ENCODE results near the gene BATF. TPM values are rescaled to one million over a fixed set of nuclear protein-coding genes. Genes with fewer than 3 reads are reported as not detected.

BATF gene
- total RNA-seq, 4 donors from 2014 or later, result 2.7 TPM; not detected in 2

DNA sequence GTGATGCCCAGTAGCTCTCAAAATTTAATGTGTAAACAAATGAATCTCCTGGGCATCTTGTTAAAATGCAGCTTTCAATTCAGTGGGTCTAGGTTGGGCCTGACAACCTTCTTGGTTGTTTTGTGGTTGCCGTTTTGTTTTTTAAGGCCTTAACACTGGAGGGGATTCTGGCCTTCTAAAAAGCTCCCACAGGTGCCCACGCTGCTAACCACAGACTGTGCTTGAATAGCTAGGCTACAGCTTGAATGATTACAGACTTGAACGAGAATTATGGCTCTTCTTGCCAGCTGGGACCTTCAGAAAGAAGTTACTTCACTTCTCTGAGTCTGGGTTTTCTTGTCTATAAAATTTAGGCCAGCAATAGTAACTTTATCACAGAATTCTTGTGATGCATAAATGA is 54.8 kb downstream of the BATF start:
- in situ Hi-C loops (cut with MboI; ENCODE audit: low pct_ligation_motif_present in 1 of 4, low pct_unique_long_range_greater_than_20kb in 1 of 4, low sequenced_read_pairs in 3 of 4) (loop anchor here in 3 of 4 donors (5.0 kb wide), 1 partner anchor 75 kb away; no protein-coding TSS in a partner anchor), intact Hi-C loops (cut with DNase I; ENCODE audit: low total_unique reads) (no loop called here)
- DNase-seq, result no peak
- Histone ChIP-seq H3K4me3 (no peak overlapping the region), H3K4me1 (peaks cover 0 to 33% (median 23%) of the 10 kb centered on the region in 4 donors), H3K36me3 (no peaks in the 10 kb centered on the region), H3K9me3 (no peaks in the 10 kb centered on the region), H3K27me3 (no peaks in the 10 kb centered on the region), H3K27ac (peak overlapping the region in 1 of 4 donors; percentile 4)
- TF ChIP-seq POLR2AphosphoS5 (IDR thresholded peaks at IDR 0.05) (no peak), POLR2A (IDR thresholded peaks at IDR 0.05) (no peak), CTCF (IDR thresholded peaks at IDR 0.05) (no peak), EP300 (IDR thresholded peaks at IDR 0.05; ENCODE audit: low read depth) (no peak)
- 56 to 62% methylated on average over 3 of the region's 3 CpGs for WGBS, 2 donors (ENCODE audit: low coverage in 1 of 2)

GRCh38 chr14:75577729-75578101 is 55.4 kb downstream of the BATF start:
- TF ChIP-seq CTCF (IDR thresholded peaks at IDR 0.05) (peak; percentile 68 to 82 (median 72)), POLR2AphosphoS5 (IDR thresholded peaks at IDR 0.05) (no peak)
- H3K36me3 ChIP-seq, result no peaks in the 10 kb centered on the region
- WGBS, 2 donors (ENCODE audit: low coverage in 1 of 2), result 0% methylated on average over 3 to 16 of the region's 16 CpGs
- intact Hi-C loops (cut with DNase I; ENCODE audit: low total_unique reads) (loop anchor here (2.0 kb wide), 1 partner anchor 77 kb away; no protein-coding TSS in a partner anchor), in situ Hi-C loops (cut with MboI; ENCODE audit: low pct_ligation_motif_present in 1 of 4, low pct_unique_long_range_greater_than_20kb in 1 of 4, low sequenced_read_pairs in 3 of 4) (loop anchor here in 3 of 4 donors (5.0 kb wide), 1 partner anchor 75 kb away; no protein-coding TSS in a partner anchor)
- H3K4me1 ChIP-seq, result peaks cover 0 to 33% (median 23%) of the 10 kb centered on the region in 4 donors
- peak overlapping the region; percentile 37 to 70 (median 47) for H3K4me3 ChIP-seq
- H3K27ac ChIP-seq, result peak overlapping the region; percentile 83 to 89 (median 88)
- H3K9me3 ChIP-seq, result no peaks in the 10 kb centered on the region
- no peaks in the 10 kb centered on the region for H3K27me3 ChIP-seq
- DNase-seq, result peak; percentile 90

GRCh38 chr14:75578102-75578785 is 56.0 kb downstream of the BATF start, which contains the start of gene FLVCR2:
Gene FLVCR2 (plus strand): TSS chr14:75578620. CDS start chr14:75578973, 353 bp downstream.
- Histone ChIP-seq H3K36me3 (no peaks in the 10 kb centered on the region), H3K9me3 (no peaks in the 10 kb centered on the region), H3K4me3 (peak within 1 kb of the TSS; percentile 43 to 70 (median 47)), H3K27ac (peak within 1 kb of the TSS; percentile 83 to 89 (median 88)), H3K4me1 (peaks cover 0 to 33% (median 23%) of the 10 kb centered on the region in 4 donors), H3K27me3 (no peaks in the 10 kb centered on the region)
- DNase-seq, result peak; percentile 91
- peak; percentile 75 to 88 (median 83) for TF ChIP-seq POLR2AphosphoS5 (IDR thresholded peaks at IDR 0.05)
- no peak for TF ChIP-seq EP300 (IDR thresholded peaks at IDR 0.05; ENCODE audit: low read depth)
- no peak for TF ChIP-seq CTCF (IDR thresholded peaks at IDR 0.05)
- TF ChIP-seq POLR2A (IDR thresholded peaks at IDR 0.05), result peak; percentile 76
- 0% methylated on average over 35 of the region's 49 CpGs; no CpG with 5 or more reads in 1 of the 2 donors for WGBS, 2 donors (ENCODE audit: low coverage in 1 of 2)
- intact Hi-C loops (cut with DNase I; ENCODE audit: low total_unique reads) (loop anchor here (2.0 kb wide), 1 partner anchor 77 kb away; no protein-coding TSS in a partner anchor), in situ Hi-C loops (cut with MboI; ENCODE audit: low pct_ligation_motif_present in 1 of 4, low pct_unique_long_range_greater_than_20kb in 1 of 4, low sequenced_read_pairs in 3 of 4) (loop anchor here in 3 of 4 donors (5.0 kb wide), 1 partner anchor 74 kb away; no protein-coding TSS in a partner anchor)

DNA sequence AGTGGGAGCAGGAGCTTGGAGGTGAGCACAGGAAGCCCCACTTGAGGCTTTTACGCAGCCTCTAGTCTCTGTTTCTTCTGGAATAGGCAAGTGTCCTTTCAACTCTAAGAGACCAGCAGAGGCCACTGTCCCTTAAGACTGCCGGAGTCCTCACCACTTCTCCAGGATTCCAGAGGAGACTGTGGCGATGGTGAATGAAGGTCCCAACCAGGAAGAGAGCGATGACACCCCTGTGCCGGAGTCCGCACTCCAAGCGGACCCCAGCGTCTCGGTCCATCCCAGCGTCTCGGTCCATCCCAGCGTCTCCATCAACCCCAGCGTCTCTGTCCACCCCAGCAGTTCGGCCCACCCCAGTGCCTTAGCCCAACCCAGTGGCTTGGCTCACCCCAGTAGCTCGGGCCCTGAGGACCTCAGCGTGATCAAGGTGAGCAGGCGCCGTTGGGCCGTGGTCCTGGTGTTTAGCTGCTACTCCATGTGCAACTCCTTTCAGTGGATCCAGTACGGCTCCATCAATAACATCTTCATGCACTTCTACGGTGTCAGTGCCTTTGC is 56.6 kb downstream of the BATF start:
- H3K27ac ChIP-seq, result peak overlapping the region; percentile 83 to 89 (median 88)
- intact Hi-C loops (cut with DNase I; ENCODE audit: low total_unique reads) (loop anchor here (2.0 kb wide), 1 partner anchor 76 kb away; no protein-coding TSS in a partner anchor), in situ Hi-C loops (cut with MboI; ENCODE audit: low pct_ligation_motif_present in 1 of 4, low pct_unique_long_range_greater_than_20kb in 1 of 4, low sequenced_read_pairs in 3 of 4) (loop anchor here in 3 of 4 donors (5.0 kb wide), 1 partner anchor 73 kb away; no protein-coding TSS in a partner anchor)
- DNase-seq, result no peak
- 27% methylated on average over 19 of the region's 21 CpGs; no CpG with 5 or more reads in 1 of the 2 donors for WGBS, 2 donors (ENCODE audit: low coverage in 1 of 2)
- peak overlapping the region; percentile 43 to 70 (median 47) for H3K4me3 ChIP-seq
- peaks cover 0 to 33% (median 23%) of the 10 kb centered on the region in 4 donors for H3K4me1 ChIP-seq
- no peaks in the 10 kb centered on the region for H3K27me3 ChIP-seq
- H3K9me3 ChIP-seq, result no peaks in the 10 kb centered on the region
- TF ChIP-seq CTCF (IDR thresholded peaks at IDR 0.05), result peak in 3 of 5 experiments; percentile 30 to 38 (median 34)
- TF ChIP-seq POLR2AphosphoS5 (IDR thresholded peaks at IDR 0.05), result no peak
- H3K36me3 ChIP-seq, result no peaks in the 10 kb centered on the region

Measured in transverse colon (tissue), 4 donors.